WI38 (cell line): ENCODE results near the gene BBS1.
A peak's percentile ranks its signal among the peaks of the same experiment; 100 is the strongest.

Experiments used
- H3K4me3 ChIP-seq: 2 replicates; pipeline ENCODE4 v1.5.1; 2011; ENCODE audit warnings: low read depth, mild to moderate bottlenecking, control low read depth, low read length
- CTCF ChIP-seq: IDR thresholded peaks from 2 replicates; pipeline ENCODE4 v1.5.1; 2012; ENCODE audit warnings: low read depth, mild to moderate bottlenecking, control low read depth, low read length

BBS1 gene

GRCh38 chr11:66562907-66563583 is 52.6 kb downstream of the BBS1 start:
- H3K4me3 ChIP-seq: no peak overlapping the region
- TF ChIP-seq CTCF: no peak

DNA sequence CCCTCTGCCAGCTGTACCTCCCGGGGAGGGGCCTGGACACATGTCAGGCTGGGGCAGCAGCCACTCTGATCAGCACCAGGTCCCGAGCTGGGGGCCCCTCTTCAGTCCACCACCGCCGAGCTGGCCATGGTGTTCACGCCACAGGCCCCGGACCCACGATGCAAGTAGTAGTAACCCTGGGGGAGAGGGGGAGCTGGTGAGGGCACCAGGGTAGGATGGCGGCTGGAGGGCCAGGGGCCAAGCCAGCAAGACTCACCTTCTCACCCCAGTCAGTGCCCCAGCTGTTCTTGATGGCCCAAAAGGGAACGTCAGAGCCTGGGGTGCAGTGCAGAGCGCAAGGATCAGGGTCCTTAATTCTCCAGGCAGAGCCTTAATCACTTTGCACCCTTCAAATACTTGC is 53.4 kb downstream of the BBS1 start:
- TF ChIP-seq CTCF: no peak
- no peak overlapping the region for H3K4me3 ChIP-seq

DNA sequence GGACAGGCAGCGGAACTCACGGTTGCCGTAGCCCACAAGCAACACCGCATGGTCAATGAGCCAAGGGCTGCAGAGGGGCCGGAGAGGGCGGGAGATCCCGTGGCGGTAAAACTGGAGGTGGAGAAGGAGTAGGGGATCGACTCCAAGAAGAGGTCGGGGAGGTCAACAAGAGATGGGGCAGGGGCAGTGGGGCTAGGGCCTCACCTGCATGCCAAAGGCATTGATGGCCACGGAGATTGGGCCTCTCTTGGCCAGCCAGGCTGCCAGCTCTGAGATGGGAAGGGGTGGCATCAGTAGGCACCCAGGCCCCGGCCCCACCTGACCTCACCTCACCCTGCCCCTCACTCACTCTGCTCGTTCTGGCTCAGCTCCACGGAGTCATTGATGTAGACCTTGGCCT is 54.1 kb downstream of the BBS1 start:
- H3K4me3 ChIP-seq: no peak overlapping the region
- no peak for TF ChIP-seq CTCF

- no peak overlapping the region for H3K4me3 ChIP-seq
- TF ChIP-seq CTCF: no peak
Measured at GRCh38 chr11:66564984-66565383, 54.5 kb downstream of the BBS1 start.

DNA sequence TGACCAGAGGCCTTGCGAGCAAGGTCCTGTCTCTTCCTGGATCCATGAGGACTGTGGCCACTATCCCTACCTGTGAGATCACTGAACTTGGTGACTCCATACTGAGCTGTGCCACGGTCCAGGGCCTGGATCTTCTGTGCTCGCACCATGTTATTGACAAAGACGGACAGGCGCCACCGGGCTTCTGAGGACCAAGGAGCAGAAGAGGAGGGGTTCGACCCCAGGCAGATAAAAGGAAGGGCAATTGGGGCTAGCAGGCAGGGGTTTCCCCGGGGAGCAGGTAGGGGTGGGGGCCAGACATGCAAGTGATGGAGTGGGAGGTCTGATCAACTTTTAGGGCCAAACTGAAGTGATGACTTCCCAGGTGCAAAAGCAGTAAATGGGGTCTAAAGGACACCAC is 55.8 kb downstream of the BBS1 start:
- no peak for TF ChIP-seq CTCF
- H3K4me3 ChIP-seq: no peak overlapping the region

DNA sequence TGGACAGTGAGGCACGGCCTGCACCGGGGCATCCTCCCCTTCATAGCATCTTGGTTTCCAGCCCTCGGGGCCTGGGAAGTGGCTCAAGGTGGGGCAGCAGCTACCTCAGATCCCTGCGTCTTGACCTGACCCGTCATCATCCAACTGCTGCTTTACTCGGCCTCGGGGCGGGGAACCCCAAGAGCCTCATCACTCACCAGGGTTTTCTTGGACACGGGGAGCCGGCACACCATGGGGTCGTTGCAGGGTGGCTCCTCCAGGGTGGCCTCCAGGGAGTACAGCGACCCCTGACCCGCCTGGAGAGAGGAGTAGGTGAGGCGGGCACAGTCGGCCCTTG is 57.3 kb downstream of the BBS1 start:
- no peak for TF ChIP-seq CTCF
- H3K4me3 ChIP-seq: no peak overlapping the region; the same call in 1 of the 2 replicates

- TF ChIP-seq CTCF: no peak
- peak within 1 kb of the TSS; percentile 44 for H3K4me3 ChIP-seq
Measured at GRCh38 chr11:66568124-66568916, 57.9 kb downstream of the BBS1 start, which contains the start of gene CTSF. Gene CTSF (minus strand): TSS chr11:66568606. CDS start chr11:66568486, 120 bp downstream.
